Neural progenitor cell (in vitro differentiated cells): Measurements from ENCODE around the gene PCDH1. TPM values are rescaled to one million over a fixed set of nuclear protein-coding genes. Genes with fewer than 3 reads are reported as not detected.

Experiments
- DNase-seq: peaks from one replicate; pipeline ENCODE4 v3.0.0-alpha.2; 2016; ENCODE audit warnings: low spot score
- H2AFZ ChIP-seq: fragments of 200-600 bp; sonication (generic); replicated peaks from 2 replicates; pipeline ENCODE4 v1.6.1; 2016; ENCODE audit warnings: antibody characterized with exemption
- H3F3A ChIP-seq: fragments of 200-600 bp; sonication (generic); 2 replicates; pipeline ENCODE4 v1.6.1; 2016; ENCODE audit warnings: antibody characterized with exemption, low read depth
- H3K27ac ChIP-seq: fragments of 200-600 bp; sonication (generic); 2 replicates; pipeline ENCODE4 v1.5.1; 2016; ENCODE audit warnings: mild to moderate bottlenecking
- H3K27me3 ChIP-seq: fragments of 200-600 bp; sonication (generic); 2 replicates; pipeline ENCODE4 v1.6.1; 2016; ENCODE audit warnings: mild to moderate bottlenecking, moderate library complexity
- H3K36me3 ChIP-seq: fragments of 200-600 bp; sonication (generic); 2 replicates; pipeline ENCODE4 v1.5.1; 2016
- H3K4me1 ChIP-seq: fragments of 200-600 bp; sonication (generic); 2 replicates; pipeline ENCODE4 v1.6.1; 2016; ENCODE audit warnings: mixed run types
- H3K4me2 ChIP-seq: fragments of 200-600 bp; sonication (generic); 2 replicates; pipeline ENCODE4 v1.6.1; 2016
- H3K4me3 ChIP-seq: fragments of 200-600 bp; sonication (generic); 2 replicates; pipeline ENCODE4 v1.5.1; 2016
- H3K79me2 ChIP-seq: fragments of 200-600 bp; sonication (generic); 2 replicates; pipeline ENCODE4 v1.6.1; 2016; ENCODE audit warnings: low read depth
- H3K9ac ChIP-seq: fragments of 200-600 bp; sonication (generic); 2 replicates; pipeline ENCODE4 v1.6.1; 2016
- H3K9me3 ChIP-seq: fragments of 200-600 bp; sonication (generic); 2 replicates; pipeline ENCODE4 v1.5.1; 2016; ENCODE audit warnings: low read depth
- H4K20me1 ChIP-seq: fragments of 200-600 bp; sonication (generic); 2 replicates; pipeline ENCODE4 v1.6.1; 2016; ENCODE audit warnings: low read depth
- H3K27ac Mint-ChIP-seq: 3 replicates; pipeline ENCODE4 v1.8.0; 2021; ENCODE audit warnings: mixed read lengths
- H3K27me3 Mint-ChIP-seq: 2 replicates; pipeline ENCODE4 v1.8.0; 2022; ENCODE audit warnings: low read depth, mild to moderate bottlenecking, inconsistent platforms, moderate library complexity, mixed read lengths; ENCODE audit not compliant: insufficient read depth
- H3K36me3 Mint-ChIP-seq: 3 replicates; pipeline ENCODE4 v1.8.0; 2021; ENCODE audit warnings: mixed read lengths
- H3K4me1 Mint-ChIP-seq: 3 replicates; pipeline ENCODE4 v1.8.0; 2021; ENCODE audit warnings: mixed read lengths
- H3K4me3 Mint-ChIP-seq: 3 replicates; pipeline ENCODE4 v1.8.0; 2021; ENCODE audit warnings: mild to moderate bottlenecking, moderate library complexity, mixed read lengths
- H3K9me3 Mint-ChIP-seq: 3 replicates; pipeline ENCODE4 v1.8.0; 2020; ENCODE audit warnings: mixed read lengths
- CTCF ChIP-seq: fragments of 200-600 bp; sonication (generic); IDR thresholded peaks from 2 replicates; pipeline ENCODE4 v1.5.1; 2017; ENCODE audit warnings: antibody characterized with exemption, mild to moderate bottlenecking
- EZH2 ChIP-seq: fragments of 200-600 bp; sonication (generic); IDR thresholded peaks from 2 replicates; pipeline ENCODE4 v1.6.1; 2017; ENCODE audit warnings: antibody characterized with exemption, mild to moderate bottlenecking, moderate library complexity
- EZH2phosphoT487 ChIP-seq: fragments of 200-600 bp; sonication (generic); IDR thresholded peaks from 2 replicates; pipeline ENCODE4 v1.6.1; 2017; ENCODE audit warnings: antibody characterized with exemption
- total RNA-seq: library from RNA; depleted of rRNA; stranded (reverse); fragments of >200 nt; gene quantifications from 2 replicates; pipeline ENCODE4 v1.2.3, GENCODE V29; 2015; ENCODE audit warnings: low replicate concordance

Gene PCDH1
- total RNA-seq, 1 donor from 2014 or later, result 24.8 TPM

- Histone ChIP-seq H3K36me3 (no peaks in the 10 kb centered on the region), H3K4me1 (peaks cover 7% of the 10 kb centered on the region), H3K27ac (no peak overlapping the region), H3K4me2 (no peak overlapping the region), H3K79me2 (no peaks in the 10 kb centered on the region), H3F3A (no peaks in the 10 kb centered on the region), H3K9ac (no peak overlapping the region), H3K4me3 (no peak overlapping the region), H3K9me3 (no peaks in the 10 kb centered on the region), H2AFZ (no peak overlapping the region), H3K27me3 (peaks cover 18% of the 10 kb centered on the region), H4K20me1 (no peaks in the 10 kb centered on the region)
- DNase-seq, result no peak
- no peaks in the 10 kb centered on the region for H3K9me3 Mint-ChIP-seq
- H3K27ac Mint-ChIP-seq, result no peak overlapping the region
- TF ChIP-seq CTCF, result no peak
- TF ChIP-seq EZH2, result no peak
- no peak for TF ChIP-seq EZH2phosphoT487
- H3K4me1 Mint-ChIP-seq, result peaks cover 8% of the 10 kb centered on the region
- no peak overlapping the region for H3K4me3 Mint-ChIP-seq
- peaks cover 9% of the 10 kb centered on the region for H3K27me3 Mint-ChIP-seq
- no peaks in the 10 kb centered on the region for H3K36me3 Mint-ChIP-seq
Measured at GRCh38 chr5:141908796-141909195, 30.6 kb upstream of the PCDH1 start.

GRCh38 chr5:141906972-141907371 is 28.8 kb upstream of the PCDH1 start:
- Histone ChIP-seq H3K9me3 (no peaks in the 10 kb centered on the region), H4K20me1 (no peaks in the 10 kb centered on the region), H3K36me3 (no peaks in the 10 kb centered on the region), H3K4me3 (no peak overlapping the region), H3F3A (no peaks in the 10 kb centered on the region), H3K79me2 (no peaks in the 10 kb centered on the region), H2AFZ (no peak overlapping the region), H3K4me1 (peaks cover 5% of the 10 kb centered on the region), H3K27ac (no peak overlapping the region), H3K4me2 (no peak overlapping the region), H3K27me3 (no peaks in the 10 kb centered on the region), H3K9ac (no peak overlapping the region)
- Mint-ChIP-seq H3K9me3 (no peaks in the 10 kb centered on the region), H3K4me1 (no peaks in the 10 kb centered on the region), H3K36me3 (no peaks in the 10 kb centered on the region), H3K4me3 (no peak overlapping the region), H3K27me3 (no peaks in the 10 kb centered on the region), H3K27ac (no peak overlapping the region)
- no peak for DNase-seq
- TF ChIP-seq EZH2phosphoT487, result no peak
- no peak for TF ChIP-seq EZH2
- no peak for TF ChIP-seq CTCF

GRCh38 chr5:141906517-141906916 is 28.3 kb upstream of the PCDH1 start:
- Histone ChIP-seq H2AFZ (no peak overlapping the region), H3K4me3 (no peak overlapping the region), H3K4me1 (peaks cover 5% of the 10 kb centered on the region), H3K27me3 (no peaks in the 10 kb centered on the region), H3K9me3 (no peaks in the 10 kb centered on the region), H3K27ac (no peak overlapping the region), H4K20me1 (no peaks in the 10 kb centered on the region), H3K9ac (no peak overlapping the region), H3K79me2 (no peaks in the 10 kb centered on the region), H3K36me3 (no peaks in the 10 kb centered on the region), H3F3A (no peaks in the 10 kb centered on the region), H3K4me2 (no peak overlapping the region)
- TF ChIP-seq CTCF (no peak), EZH2phosphoT487 (no peak), EZH2 (no peak)
- H3K27me3 Mint-ChIP-seq, result no peaks in the 10 kb centered on the region
- no peak overlapping the region for H3K4me3 Mint-ChIP-seq
- no peaks in the 10 kb centered on the region for H3K9me3 Mint-ChIP-seq
- no peak for DNase-seq
- H3K36me3 Mint-ChIP-seq, result no peaks in the 10 kb centered on the region
- no peaks in the 10 kb centered on the region for H3K4me1 Mint-ChIP-seq
- no peak overlapping the region for H3K27ac Mint-ChIP-seq
